HG03280 (cell line): ENCODE results near the gene CTPS2.

Experiments used
- ATAC-seq: cut with Tn5 transposase; IDR thresholded peaks from one replicate; pipeline ENCODE4 v1.9.1; 2021; ENCODE audit warnings: mild to moderate bottlenecking, moderate library complexity; ENCODE audit not compliant: unreplicated experiment

Gene CTPS2

GRCh38 chrX:16573781-16574180 lies 138.7 kb downstream of the CTPS2 start:
- ATAC-seq, result no peak

GRCh38 chrX:16567681-16568080 lies 144.8 kb downstream of the CTPS2 start:
- no peak for ATAC-seq

GRCh38 chrX:16566571-16566970 lies 145.9 kb downstream of the CTPS2 start:
- no peak for ATAC-seq

GRCh38 chrX:16560173-16560572 lies 152.3 kb downstream of the CTPS2 start:
- ATAC-seq, result no peak

- ATAC-seq, result no peak
These were observed 153.3 kb downstream of the CTPS2 start for GRCh38 chrX:16559206-16559619.

GRCh38 chrX:16558489-16558888 lies 154.0 kb downstream of the CTPS2 start:
- no peak for ATAC-seq

- ATAC-seq, result no peak
These were observed 159.9 kb downstream of the CTPS2 start for GRCh38 chrX:16552546-16552945.

GRCh38 chrX:16547644-16548043 lies 164.8 kb downstream of the CTPS2 start:
- no peak for ATAC-seq

GRCh38 chrX:16544969-16545368 lies 167.5 kb downstream of the CTPS2 start:
- no peak for ATAC-seq
